GM21528 (cell line): ENCODE measurements around the gene GNAO1.

Source experiments
- ATAC-seq: cut with Tn5 transposase; IDR thresholded peaks from one replicate; pipeline ENCODE4 v1.9.1; 2021; ENCODE audit warnings: mild to moderate bottlenecking, moderate library complexity; ENCODE audit not compliant: unreplicated experiment, low FRiP score

Gene GNAO1

DNA sequence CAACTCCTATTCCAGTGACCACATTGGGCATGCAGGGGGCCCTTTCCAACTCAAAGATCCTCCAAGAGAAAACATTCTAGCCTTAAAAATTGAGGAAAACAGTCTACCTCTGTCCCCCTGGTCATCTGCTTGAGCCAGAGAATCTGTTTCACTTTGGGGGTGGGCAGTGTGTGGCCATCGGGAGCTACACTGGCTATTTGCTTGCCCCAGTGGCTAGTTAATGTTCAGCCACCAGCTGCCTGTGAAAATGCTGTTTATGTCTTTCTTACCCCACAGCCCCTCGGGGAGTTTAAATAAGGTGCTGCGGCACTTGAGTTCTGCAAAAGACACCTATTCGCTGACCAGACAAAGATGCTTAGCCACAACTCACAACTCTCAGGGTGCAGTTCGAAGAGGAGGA lies 43.4 kb downstream of the GNAO1 start:
- ATAC-seq, result no peak

DNA sequence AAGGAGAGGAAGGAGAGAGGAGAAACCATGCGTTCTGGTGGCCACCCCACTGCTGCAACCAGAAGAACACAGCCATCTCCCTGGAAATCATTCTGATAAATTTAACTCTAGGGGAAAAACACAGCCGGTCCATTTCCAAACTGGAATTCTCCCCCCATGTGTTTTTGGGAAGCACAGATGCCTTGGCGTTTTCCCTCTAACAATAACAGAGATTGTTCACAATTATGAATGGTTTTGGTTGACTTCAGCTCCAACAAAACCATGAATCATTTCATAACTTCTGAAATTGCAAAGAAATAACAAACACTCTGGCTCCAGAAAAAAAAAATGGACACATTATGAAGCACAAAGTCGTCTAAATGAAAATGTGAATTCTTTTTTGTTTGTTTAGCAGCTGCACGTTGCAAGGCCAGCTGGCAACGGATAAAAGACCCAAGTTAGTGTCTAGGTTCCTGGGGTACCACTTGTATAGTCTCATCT lies 46.2 kb downstream of the GNAO1 start:
- no peak for ATAC-seq

DNA sequence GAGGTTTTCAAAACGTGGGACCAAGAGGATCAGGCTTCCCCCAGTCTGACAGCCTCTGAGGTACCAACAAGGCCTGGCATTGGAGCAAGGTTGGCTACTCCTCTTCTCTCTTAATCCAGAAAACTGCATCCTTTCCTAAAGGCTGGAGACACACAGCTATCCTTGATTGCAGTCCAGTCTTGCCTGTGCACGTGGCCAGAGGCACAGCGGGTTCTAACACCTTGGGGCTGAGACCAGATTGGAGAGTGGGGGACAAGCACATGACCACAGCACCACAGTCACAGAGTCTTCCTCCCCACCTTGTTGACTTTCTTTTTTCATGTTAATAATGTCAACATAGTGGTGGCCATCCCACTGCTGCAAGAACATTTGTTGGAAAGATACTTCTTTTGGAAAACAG lies 46.9 kb downstream of the GNAO1 start:
- ATAC-seq, result no peak

DNA sequence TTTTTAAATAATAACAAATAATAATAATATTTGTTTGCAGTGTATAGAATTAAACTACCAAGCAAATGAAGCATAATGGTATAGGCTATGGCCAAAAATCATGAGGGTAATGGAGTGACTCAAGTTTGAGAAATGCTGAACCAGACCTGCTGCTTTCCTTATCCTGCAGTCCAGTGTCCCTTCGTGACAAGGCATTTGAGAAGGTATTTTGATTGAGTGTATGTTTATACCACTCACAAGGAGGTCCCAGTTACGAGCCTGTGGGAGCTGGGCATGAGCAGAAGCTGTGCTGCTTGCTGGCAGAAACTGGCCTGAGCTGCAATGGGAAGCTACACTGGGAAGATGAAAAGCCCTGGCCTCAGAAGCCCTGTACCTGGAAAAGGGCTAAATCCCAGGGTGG lies 50.3 kb downstream of the GNAO1 start:
- no peak for ATAC-seq

DNA sequence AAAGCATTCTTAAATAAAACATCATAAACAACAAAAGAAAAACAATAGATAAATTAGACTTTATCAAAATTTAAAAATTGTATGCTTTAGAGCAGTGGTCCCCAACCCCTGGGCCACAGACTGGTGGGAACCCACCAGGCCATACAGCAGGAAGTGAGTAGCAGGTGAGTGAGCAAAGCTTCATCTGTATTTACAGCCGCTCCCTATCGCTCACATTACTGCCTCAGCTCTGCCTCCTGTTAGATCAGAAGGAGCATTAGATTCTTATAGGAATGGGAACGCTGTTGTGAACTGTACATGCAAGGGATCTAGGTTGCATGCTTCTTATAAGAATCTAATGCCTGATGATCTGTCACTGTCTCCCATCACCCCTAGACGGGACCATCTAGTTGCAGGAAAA lies 51.5 kb downstream of the GNAO1 start:
- ATAC-seq, result no peak

DNA sequence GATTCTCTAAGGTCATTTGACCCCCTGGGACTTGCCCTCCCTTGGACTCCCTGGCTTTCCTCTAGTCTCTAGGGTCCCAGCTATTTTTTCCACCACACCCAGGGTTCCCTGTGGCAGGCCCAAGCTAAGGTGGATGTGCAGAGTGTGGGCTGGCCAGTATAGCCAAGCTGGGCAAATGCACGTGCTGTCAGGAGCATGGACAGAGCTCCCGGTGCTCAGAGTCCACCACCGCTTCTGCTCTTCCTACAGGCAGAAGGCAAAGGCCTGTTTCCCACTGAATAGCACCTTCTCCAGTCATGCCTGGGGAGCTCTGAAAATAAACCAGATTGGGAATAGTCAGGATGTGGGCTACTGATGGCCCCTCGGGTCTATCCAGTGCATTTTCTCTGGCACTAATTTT lies 53.3 kb downstream of the GNAO1 start:
- no peak for ATAC-seq

DNA sequence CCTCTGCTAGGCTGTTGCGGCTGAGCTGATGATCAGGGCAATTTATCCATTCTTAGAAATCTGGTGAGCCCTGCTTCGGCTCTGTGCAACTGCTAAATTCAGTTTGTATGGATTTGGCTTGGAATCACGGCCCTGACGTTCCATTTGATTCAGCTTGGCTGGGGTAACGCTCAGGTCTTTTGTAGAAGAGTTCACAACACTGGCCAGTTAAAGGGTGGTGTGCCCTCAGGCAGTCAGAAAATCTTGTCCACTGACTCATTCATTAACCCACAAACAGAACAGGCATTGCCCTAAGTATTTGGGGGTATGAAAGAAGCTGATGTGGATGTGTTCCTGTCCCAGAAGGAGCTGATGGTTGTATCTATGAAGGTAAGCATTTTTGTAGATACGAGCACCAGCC lies 53.9 kb downstream of the GNAO1 start:
- no peak for ATAC-seq

DNA sequence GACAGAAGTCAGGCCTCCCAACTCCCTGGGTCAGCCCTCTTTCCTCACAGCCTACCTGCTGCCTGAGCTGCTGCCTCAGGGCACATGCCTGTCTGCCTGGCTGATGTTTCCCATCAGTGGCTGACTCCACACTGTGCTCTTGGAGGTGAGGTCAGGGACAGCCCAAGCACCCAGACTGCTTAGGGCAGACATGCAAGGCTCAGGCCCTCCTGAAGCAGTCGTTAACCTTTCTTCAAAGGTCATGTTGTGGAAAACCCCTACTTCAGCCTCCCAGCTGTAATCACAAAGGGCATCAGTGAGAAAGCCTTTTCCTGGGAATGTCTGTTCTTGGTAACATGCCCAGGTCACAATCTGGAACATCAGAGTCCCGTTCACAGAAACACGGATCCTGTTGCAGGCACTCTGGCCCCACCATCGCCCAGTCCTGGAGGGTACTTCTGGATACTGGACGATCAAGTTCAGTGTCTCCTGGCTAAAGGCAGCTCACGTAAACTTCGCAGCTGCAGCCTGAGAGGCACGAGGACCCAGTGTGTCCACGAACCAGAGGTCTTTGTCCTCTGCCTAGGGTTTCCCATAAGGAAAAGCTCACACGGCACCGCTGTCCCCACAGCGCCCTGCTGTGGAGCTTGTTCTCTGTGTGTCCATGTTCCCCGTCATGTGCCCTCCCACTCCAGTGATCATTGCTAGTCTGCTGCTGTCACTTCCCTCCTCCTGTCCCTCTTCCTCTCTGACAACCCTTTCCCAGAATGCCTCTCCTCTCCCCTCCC lies 54.9 kb downstream of the GNAO1 start:
- no peak for ATAC-seq

DNA sequence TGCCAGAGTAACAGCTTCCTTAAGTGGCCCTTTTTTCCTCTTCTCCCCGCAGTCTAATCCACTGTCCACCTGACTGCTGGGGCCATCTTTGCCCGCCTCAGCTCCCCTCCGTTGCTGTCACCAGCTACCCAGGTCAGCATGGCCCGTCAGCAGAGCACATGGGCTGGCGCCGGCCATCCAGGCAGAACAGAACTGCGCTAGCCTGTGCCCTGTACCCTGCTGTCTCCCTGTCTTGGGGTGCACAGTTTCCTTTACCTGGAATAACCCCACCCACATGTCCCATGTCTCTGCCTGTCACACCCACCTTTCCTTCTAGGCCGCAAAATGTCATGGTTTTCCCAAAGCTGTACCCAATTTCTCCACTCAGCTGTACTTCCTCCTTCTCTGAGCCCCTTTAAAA lies 55.7 kb downstream of the GNAO1 start:
- no peak for ATAC-seq

DNA sequence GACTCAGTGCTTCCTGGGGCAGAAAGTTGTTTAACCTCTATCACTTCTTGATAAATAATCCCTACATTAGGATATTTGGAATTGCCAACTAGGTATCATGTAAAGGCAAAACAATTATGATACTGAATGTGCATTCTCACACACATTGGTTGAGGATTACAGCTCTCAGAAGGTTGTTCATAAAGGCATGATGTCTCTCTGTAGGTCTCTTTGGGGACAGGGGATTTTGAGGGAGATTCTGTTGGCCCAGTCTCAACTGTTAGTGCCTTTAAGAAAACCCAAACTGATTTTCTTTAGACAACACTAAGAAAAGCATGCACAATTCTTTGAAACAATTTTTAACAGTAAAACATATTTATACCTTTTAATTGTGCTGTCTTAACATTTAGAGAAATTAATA lies 56.5 kb downstream of the GNAO1 start:
- no peak for ATAC-seq

DNA sequence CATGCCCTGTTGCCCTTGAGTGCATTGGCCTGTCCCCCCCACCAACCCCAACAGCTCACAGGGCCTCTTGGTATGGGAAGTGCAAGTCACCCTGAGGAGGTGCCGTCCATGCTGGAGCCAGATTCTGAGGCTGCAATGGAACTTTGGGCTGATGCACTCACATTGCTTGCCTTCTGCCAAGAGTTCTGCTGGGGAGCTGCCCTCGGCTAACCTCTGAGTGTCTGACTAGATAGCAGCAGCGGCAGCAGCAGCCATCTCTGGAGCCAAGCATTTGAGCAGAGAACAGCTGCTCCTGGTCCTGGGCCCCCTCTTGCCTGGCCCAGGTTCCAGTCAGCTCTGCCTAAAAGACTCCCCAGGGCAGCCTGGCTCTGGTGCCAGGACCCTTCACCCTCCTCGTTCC lies 61.5 kb downstream of the GNAO1 start:
- no peak for ATAC-seq

DNA sequence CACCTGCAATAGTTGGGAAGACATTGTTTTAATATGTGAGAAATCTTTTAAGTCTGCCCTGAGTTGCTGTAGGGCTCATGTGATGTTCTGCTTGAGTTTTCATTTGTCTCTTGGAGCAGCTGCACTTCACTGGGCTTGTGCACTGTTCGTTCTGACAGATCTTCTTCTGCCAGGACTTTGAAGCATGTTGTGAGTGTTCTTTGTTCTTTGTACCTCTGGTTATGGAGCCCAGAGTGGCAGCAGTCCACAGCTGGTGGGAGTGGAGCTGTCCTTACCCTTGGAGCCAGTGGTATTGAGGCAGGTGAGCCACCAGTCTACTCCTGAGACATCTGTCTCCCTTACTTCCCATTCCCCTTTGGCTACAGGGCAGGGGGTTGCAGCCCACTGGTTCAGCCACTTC lies 64.6 kb downstream of the GNAO1 start:
- no peak for ATAC-seq

DNA sequence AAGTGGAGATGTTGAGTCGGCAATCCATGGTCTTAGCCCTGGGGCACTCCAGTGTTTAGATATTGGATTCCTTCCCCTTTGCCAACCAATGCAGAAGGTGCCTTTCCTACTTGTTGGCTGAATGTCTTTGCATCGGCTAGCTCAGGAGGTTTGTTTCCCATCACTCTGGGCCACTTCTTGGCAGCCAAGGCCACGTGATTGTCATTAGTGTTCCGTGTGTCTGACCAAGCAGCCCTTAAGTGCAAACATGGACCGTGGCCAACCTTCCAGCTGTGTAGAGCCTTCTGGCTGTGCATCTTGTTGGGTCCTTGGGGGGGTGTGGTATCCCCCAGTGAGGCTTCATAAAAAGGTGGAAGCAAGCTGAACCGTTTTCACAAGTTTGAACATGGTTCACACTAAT lies 66.0 kb downstream of the GNAO1 start:
- no peak for ATAC-seq

DNA sequence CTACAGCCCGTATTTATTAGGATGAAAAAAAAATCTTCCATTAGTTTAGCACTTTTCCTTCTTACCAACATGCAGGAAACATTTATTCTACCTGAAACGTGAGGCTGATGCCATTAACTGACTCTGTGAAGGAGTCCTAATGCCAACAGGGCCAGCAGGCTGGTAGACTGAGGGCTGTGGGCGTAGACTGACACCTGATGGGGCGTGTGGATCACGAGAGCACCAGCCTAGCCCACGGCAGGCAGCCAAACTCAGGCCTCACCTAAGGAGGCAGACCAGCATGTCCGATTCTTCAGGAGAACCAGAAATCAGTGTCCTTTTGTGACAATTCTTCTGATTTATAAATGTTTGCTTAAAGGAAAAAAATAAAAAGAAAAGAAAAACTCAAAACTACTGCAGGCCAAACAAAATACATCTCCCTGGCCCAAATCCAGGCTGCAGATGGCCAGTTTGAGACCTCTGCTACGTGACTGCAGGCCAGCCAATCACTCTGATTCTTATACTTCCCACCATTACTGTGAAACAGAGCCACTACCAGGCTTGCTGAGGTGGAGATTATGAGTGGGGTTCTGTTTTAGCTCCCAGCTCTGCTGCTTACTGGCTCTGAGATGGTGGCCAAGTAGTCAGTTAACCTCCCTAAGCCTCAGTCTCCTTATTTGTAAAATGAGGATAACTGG lies 66.5 kb downstream of the GNAO1 start:
- ATAC-seq, result no peak

DNA sequence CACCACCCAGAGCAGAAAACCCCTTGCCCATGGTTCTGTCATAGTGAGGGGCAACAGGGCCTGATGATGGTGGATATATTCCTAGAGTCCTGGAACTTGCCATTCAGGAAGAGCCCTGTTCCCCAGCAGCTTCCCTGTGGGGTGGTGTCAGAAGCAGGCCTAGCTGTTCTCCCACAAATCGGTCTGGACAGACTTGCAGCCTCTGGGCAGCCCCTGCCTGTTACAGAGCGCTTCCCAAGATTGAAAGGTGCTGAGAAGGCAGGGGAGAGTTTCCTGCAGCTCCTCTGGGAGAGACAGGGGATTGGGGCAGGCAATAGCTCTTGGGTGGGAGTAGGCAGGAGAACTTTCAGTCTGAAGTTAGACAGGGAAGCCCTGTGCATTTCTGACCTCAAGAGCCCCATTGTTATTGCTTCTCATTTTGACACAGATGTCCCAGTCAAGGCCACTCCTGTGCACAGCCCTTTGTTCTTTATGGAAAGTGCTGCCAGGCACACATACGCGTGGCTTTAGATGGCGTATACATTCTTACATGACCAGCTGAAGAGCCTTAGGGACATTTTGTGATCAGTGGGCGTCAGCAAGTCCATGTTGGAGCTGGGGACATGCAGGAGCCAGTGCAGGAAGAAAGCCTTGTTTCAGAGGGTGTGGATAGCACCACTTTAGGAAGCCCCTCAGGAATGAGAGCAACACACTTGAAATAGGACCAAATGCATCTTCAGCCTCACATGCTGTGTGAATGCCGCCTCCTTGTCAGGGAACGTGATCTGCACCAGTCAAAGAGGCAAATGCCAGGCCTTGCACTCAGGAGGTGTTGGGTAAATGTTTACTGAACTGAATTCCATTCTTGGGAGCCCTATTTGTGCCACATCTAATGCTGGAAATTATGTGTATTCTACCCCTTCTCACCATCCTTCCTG lies 67.5 kb downstream of the GNAO1 start:
- no peak for ATAC-seq

DNA sequence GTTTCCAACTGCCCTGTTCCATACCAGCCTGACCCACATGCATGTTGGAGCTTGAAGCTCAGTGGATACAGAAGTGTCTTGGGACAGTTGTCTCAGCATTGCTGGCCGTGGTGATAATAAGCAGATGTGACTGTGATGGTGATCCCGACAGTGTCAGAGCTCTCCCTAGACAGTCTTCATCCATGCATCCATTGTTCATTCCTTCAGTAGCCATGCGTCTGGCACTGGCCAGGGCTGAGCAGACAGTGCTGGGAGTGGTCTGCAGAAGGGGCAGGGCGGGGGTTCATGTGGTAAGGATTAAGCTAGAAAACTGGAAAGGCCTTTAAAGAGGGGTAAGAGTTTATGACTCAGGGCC lies 68.1 kb downstream of the GNAO1 start:
- no peak for ATAC-seq

DNA sequence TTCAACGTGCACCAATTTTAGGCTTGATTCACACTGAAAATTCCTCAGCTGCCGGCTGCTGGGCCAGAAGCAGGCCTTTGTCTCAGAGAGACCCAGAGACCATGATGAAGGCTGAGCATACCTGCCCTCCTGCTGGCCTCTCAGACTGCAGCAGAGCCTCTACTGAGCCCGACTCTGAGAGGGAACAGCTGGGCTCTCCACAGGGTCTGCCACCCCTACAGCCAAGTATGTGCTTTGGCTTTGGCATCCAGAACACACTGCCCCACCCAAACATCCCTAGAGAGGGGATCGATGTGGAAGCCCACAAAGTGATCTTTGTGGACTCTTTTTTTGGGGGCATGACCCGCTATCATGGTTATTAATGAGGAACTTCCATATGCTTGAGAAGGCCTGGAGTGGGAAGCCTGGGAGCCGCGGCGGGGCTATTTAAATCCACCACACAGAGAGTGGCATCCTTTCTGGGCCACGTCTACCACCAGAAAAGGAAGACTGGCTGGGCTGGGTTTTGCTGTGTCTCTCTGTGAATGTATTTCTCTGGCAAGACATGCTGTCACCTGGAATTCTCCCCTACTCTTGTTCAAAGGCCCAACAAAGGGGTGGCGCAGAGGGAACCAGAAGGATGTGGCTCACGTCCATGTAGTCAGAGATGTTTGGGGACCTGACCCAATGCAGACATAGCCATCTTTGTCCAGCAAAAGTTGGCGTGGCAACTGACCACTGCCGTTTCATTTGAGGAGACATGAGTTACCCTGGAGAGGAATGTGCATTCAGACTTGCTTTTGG lies 69.3 kb downstream of the GNAO1 start:
- ATAC-seq, result no peak

DNA sequence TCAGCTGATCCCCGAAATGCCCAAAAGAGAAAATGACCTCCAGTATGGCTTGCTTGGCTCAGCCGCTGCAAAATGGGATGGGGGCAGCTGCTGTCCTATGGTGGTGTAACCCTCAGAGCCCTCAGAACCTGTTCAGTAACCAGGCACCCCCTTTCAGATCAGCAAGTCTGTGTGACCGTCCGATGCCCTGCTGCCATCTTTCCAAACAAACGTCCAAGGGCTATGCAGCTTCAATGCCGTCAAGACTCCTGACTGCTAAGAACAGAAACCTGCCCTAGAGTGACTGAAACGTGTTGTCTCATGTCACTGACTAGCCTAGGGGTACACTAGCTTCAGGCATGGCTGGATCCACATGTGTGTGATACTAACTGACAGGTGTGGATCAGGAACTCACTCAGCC lies 70.4 kb downstream of the GNAO1 start:
- no peak for ATAC-seq

DNA sequence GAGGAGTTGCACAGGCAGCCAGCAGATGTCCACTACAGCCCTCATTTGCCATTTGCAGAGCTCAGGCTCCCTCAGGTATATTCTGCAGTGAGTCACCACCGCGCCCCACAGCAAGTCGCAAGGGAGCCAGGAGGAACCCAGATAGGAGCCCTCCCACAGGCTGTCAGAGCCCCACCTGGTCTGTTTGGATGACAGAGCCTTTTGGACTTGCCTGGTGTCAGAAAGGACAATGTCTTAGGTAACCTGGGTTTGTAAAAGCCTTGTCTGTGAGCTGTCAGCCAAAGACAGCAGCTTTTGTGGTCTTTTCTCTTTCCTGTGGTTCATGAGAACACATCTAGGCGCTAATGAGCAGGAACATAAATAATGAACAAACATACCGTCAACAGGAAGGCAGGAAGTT lies 70.9 kb downstream of the GNAO1 start:
- no peak for ATAC-seq

DNA sequence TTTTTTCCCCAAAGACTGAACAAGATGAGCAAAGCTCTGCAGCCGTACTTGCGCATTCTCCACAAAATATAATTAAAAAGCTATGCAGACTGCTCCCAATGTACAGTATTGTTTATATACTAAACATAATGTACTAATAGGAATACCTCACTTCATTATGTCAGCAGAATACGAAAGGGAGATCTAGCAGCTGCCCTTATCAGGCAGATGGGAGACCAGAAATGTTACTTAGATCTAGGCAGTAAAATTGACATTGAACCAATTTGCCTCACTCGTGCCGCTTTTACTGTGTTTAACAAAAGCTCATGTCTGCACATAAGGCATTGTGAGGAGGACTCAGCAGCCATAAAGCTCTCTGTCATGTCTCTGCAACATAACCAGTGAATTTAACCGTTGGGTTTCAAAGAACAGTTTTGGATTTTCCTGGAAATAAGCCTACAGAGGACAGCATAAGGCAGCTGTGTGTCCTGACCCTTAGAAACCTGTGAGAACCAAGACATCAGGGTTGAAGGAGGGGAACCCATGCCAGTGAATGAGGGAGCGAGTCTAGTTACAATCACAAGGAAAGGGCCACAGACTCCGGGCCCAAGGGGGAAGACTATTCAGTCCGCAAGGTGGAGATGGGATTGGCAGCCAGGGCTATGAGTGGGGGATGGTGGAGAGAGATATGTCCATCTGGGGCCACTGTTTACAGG lies 71.4 kb downstream of the GNAO1 start:
- no peak for ATAC-seq
